Measurements from ENCODE around the gene FHIT. TPM values are rescaled to one million over a fixed set of nuclear protein-coding genes. Genes with fewer than 3 reads are reported as not detected.

The FHIT gene
- polyA plus RNA-seq, 1 donor: 35.8 TPM

DNA sequence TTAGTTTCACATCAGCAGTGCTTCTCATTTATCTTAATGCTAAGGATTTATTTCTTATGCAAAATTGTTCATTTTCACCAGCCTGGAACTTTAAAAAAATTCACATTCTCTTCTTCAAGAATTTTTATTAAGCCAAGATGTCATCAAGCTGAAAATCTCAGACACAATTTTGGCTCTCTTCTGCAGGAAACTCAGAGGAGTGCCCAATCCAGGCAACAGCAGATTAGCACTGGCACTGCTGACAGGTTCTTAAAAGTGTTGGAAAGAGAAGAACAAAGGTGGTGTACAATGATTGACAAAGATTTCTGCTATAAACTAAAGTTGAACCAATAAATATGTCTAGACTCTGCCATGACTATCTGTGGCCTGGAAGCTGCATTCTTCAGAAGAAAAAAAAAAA lies 479.5 kb downstream of the FHIT start:
- H3K9me3 ChIP-seq (ENCODE audit: control insufficient read depth, low read depth, low read length): peaks cover 8% of the 10 kb centered on the region
- H3K27me3 ChIP-seq (ENCODE audit: control insufficient read depth, insufficient read depth, low read length): no peaks in the 10 kb centered on the region
- H3K27ac ChIP-seq (ENCODE audit: low read length): no peak overlapping the region
- H3K4me3 ChIP-seq (ENCODE audit: low read length): no peak overlapping the region
- no peak for DNase-seq
- H3K36me3 ChIP-seq (ENCODE audit: control insufficient read depth, insufficient read depth, low read length): no peaks in the 10 kb centered on the region
- H3K4me1 ChIP-seq (ENCODE audit: control insufficient read depth, insufficient read depth, low read length): no peaks in the 10 kb centered on the region

DNA sequence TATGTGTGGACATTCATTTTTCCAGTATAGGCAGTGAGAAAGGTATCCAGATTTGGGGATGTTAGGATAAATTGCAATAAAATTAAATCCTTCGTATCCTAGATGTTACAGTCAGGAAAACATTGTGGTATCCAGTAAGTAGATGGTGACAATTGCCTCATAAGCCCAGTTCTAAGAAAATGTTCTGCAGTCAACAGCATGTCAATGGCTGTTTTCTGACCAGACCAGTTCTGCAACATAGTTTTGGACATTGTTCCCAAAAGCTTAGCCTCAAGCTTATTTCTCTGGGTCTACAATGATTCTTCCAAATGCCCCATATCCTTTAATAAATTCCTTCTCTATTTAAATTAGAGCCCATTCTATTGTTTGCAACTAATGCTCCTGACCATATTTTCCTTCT lies 480.7 kb downstream of the FHIT start:
- DNase-seq: no peak
- no peak overlapping the region for H3K27ac ChIP-seq (ENCODE audit: low read length)
- no CpG with 5 or more reads among the region's 1 CpG for WGBS (ENCODE audit: insufficient coverage, low lambda C conversion rate)
- peaks cover 5% of the 10 kb centered on the region for H3K9me3 ChIP-seq (ENCODE audit: control insufficient read depth, low read depth, low read length)
- H3K27me3 ChIP-seq (ENCODE audit: control insufficient read depth, insufficient read depth, low read length): no peaks in the 10 kb centered on the region
- H3K36me3 ChIP-seq (ENCODE audit: control insufficient read depth, insufficient read depth, low read length): no peaks in the 10 kb centered on the region
- H3K4me3 ChIP-seq (ENCODE audit: low read length): no peak overlapping the region
- H3K4me1 ChIP-seq (ENCODE audit: control insufficient read depth, insufficient read depth, low read length): no peaks in the 10 kb centered on the region

DNA sequence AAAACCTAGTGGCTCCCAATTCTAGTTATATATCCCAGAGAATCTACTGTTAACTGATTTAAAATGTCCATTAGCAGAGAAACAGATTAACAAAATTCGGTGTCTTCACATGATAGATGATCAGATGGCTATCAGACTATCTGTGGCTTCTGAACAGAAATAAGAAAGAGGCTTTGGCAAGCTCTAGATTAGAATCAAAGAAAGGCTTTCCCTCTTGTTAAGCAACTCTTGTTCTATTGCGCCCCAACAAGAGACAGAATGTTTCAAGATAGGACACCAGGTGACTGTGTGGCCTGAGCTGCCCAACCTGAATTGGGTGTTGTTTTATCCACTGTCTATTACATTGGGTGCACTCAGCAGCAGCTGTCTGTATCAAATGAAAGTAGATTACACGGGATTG lies 483.7 kb downstream of the FHIT start:
- H3K9me3 ChIP-seq (ENCODE audit: control insufficient read depth, low read depth, low read length): no peaks in the 10 kb centered on the region
- H3K27ac ChIP-seq (ENCODE audit: low read length): no peak overlapping the region
- no CpG with 5 or more reads among the region's 3 CpGs for WGBS (ENCODE audit: insufficient coverage, low lambda C conversion rate)
- H3K4me1 ChIP-seq (ENCODE audit: control insufficient read depth, insufficient read depth, low read length): no peaks in the 10 kb centered on the region
- no peak for DNase-seq
- no peaks in the 10 kb centered on the region for H3K36me3 ChIP-seq (ENCODE audit: control insufficient read depth, insufficient read depth, low read length)
- no peak overlapping the region for H3K4me3 ChIP-seq (ENCODE audit: low read length)
- no peaks in the 10 kb centered on the region for H3K27me3 ChIP-seq (ENCODE audit: control insufficient read depth, insufficient read depth, low read length)

DNA sequence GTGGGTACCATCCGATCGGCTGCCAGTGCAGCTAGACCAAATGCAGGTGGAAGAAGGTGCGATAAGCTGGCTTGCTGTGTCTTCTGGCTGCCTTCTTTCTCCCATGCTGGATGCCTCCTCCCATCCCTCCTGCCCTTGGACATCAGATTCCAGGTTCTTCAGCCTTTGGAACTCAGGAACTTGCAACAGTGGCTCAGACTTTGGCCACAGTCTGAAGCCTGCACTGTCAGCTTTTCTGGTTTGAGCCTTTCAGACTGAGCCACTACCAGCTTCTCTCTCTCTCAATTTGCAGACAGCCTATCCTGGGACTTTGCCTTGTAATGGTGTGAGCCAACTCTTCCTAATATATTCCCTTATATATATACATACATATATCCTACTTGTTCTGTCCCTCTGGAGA lies 485.5 kb downstream of the FHIT start:
- no peaks in the 10 kb centered on the region for H3K4me1 ChIP-seq (ENCODE audit: control insufficient read depth, insufficient read depth, low read length)
- no peaks in the 10 kb centered on the region for H3K36me3 ChIP-seq (ENCODE audit: control insufficient read depth, insufficient read depth, low read length)
- H3K4me3 ChIP-seq (ENCODE audit: low read length): no peak overlapping the region
- H3K9me3 ChIP-seq (ENCODE audit: control insufficient read depth, low read depth, low read length): no peaks in the 10 kb centered on the region
- H3K27ac ChIP-seq (ENCODE audit: low read length): no peak overlapping the region
- peak; percentile 52 to 59 for DNase-seq
- no peaks in the 10 kb centered on the region for H3K27me3 ChIP-seq (ENCODE audit: control insufficient read depth, insufficient read depth, low read length)
- WGBS (ENCODE audit: insufficient coverage, low lambda C conversion rate): no CpG with 5 or more reads among the region's 3 CpGs

DNA sequence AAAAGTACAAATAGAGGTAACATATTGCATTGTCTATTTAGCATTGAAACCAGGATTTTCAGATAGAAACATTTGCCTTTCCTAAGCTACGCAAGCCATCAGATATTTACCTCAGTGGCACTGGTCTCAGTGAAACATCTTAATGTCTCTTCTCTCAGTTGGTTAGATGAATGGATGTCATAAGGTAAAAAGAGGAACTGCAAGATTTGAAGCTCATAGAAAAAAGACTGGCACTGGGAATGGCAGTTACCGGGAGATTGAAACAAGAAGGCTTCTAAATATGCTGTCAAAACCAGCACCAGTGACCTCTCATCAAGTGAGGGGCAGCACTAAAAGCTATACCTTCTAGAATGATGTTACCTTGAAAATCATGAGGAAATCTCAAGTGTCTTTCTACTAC lies 486.4 kb downstream of the FHIT start:
- H3K4me3 ChIP-seq (ENCODE audit: low read length): no peak overlapping the region
- DNase-seq: no peak
- no peaks in the 10 kb centered on the region for H3K27me3 ChIP-seq (ENCODE audit: control insufficient read depth, insufficient read depth, low read length)
- no peak overlapping the region for H3K27ac ChIP-seq (ENCODE audit: low read length)
- H3K9me3 ChIP-seq (ENCODE audit: control insufficient read depth, low read depth, low read length): no peaks in the 10 kb centered on the region
- no peaks in the 10 kb centered on the region for H3K4me1 ChIP-seq (ENCODE audit: control insufficient read depth, insufficient read depth, low read length)
- no CpG with 5 or more reads among the region's 2 CpGs for whole genome bisulfite sequencing (ENCODE audit: insufficient coverage, low lambda C conversion rate)
- no peaks in the 10 kb centered on the region for H3K36me3 ChIP-seq (ENCODE audit: control insufficient read depth, insufficient read depth, low read length)

DNA sequence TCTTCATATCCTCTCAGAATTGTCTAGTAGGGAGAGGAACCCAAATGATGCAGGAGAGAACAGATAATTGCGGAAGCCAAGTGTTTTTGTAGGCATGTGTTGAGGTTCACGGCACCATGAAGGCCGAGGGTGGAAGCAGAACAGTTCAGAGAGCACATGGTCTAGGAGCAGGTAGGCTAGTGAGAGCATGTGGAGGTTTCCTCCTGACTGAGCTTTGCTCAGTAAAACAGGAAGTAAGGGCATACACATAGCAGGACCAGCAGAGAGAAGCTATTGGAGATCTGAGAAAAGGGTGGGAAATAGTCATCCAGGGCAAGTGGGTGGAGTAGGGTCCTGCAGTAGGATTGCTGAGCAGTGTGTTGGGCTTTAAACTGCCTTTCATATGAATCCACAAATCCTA lies 491.1 kb downstream of the FHIT start:
- Histone ChIP-seq H3K4me1 (ENCODE audit: control insufficient read depth, insufficient read depth, low read length) (no peaks in the 10 kb centered on the region), H3K27ac (ENCODE audit: low read length) (no peak overlapping the region), H3K27me3 (ENCODE audit: control insufficient read depth, insufficient read depth, low read length) (no peaks in the 10 kb centered on the region), H3K9me3 (ENCODE audit: control insufficient read depth, low read depth, low read length) (no peaks in the 10 kb centered on the region), H3K4me3 (ENCODE audit: low read length) (no peak overlapping the region), H3K36me3 (ENCODE audit: control insufficient read depth, insufficient read depth, low read length) (no peaks in the 10 kb centered on the region)
- DNase-seq: no peak
- no CpG with 5 or more reads among the region's 3 CpGs for WGBS (ENCODE audit: insufficient coverage, low lambda C conversion rate)

DNA sequence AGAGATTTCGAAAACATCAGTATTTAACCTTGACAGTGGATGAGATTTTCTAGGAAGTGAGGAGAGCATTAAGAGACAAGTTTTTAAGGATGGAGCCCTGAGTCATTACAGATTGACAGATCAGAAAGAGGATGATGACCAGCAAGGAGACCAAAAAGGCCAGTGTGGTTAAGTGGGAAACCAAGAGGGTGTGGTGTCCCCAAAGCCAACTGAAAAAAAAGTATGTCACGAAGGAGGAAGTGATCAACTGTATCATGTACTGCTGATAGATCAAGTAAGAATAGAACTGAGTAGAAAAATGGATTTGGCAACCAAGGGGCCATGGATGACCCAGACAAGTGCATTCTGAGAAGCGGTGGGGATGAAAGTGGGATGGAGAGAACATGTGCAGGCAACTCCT lies 491.8 kb downstream of the FHIT start:
- Histone ChIP-seq H3K27me3 (ENCODE audit: control insufficient read depth, insufficient read depth, low read length) (no peaks in the 10 kb centered on the region), H3K4me1 (ENCODE audit: control insufficient read depth, insufficient read depth, low read length) (no peaks in the 10 kb centered on the region), H3K27ac (ENCODE audit: low read length) (no peak overlapping the region), H3K4me3 (ENCODE audit: low read length) (no peak overlapping the region), H3K36me3 (ENCODE audit: control insufficient read depth, insufficient read depth, low read length) (no peaks in the 10 kb centered on the region), H3K9me3 (ENCODE audit: control insufficient read depth, low read depth, low read length) (no peaks in the 10 kb centered on the region)
- 93% methylated on average over 2 of the region's 3 CpGs for WGBS (ENCODE audit: insufficient coverage, low lambda C conversion rate)
- DNase-seq: no peak

DNA sequence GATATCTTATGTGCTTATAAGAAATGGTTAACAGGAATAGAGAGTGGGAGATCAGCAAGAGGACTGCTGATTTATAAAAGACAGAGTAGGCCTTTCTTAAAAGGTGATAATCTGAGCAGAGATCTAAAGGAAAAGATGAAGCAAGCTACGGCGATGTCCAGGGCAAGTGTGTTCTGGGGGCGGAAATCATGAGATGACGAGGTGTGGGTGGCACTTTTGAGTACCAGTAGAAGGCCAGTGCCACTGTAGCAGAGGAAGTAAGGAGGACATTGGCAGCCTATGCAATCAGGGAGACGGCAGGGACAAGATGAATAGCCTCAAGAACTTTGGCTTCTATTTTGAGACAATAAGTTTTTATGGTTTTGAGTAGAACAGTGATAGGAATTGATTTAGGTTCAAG lies 492.4 kb downstream of the FHIT start:
- H3K36me3 ChIP-seq (ENCODE audit: control insufficient read depth, insufficient read depth, low read length): no peaks in the 10 kb centered on the region
- no peaks in the 10 kb centered on the region for H3K4me1 ChIP-seq (ENCODE audit: control insufficient read depth, insufficient read depth, low read length)
- H3K4me3 ChIP-seq (ENCODE audit: low read length): no peak overlapping the region
- DNase-seq: no peak
- H3K9me3 ChIP-seq (ENCODE audit: control insufficient read depth, low read depth, low read length): no peaks in the 10 kb centered on the region
- WGBS (ENCODE audit: insufficient coverage, low lambda C conversion rate): no CpG with 5 or more reads among the region's 5 CpGs
- no peaks in the 10 kb centered on the region for H3K27me3 ChIP-seq (ENCODE audit: control insufficient read depth, insufficient read depth, low read length)
- no peak overlapping the region for H3K27ac ChIP-seq (ENCODE audit: low read length)

DNA sequence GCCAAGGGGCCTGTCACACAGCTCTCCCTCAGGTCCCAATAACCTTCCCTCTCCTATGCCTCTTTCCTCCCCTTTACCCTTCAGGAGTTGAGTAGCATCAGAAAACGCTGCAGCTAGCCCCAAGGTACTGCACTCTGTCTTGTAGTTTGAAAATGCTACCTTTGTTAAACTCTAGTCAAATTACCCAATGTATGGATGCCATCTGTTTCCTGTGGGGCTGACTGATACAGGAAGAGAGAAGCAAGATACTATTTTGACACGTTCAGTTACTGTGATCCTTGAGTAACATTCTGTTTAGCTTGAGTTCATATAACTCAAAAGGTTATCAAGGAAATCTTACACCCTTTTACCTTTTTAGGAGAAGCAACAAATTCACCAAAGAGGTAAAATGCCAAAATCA lies 493.1 kb downstream of the FHIT start:
- Histone ChIP-seq H3K4me1 (ENCODE audit: control insufficient read depth, insufficient read depth, low read length) (no peaks in the 10 kb centered on the region), H3K27ac (ENCODE audit: low read length) (no peak overlapping the region), H3K9me3 (ENCODE audit: control insufficient read depth, low read depth, low read length) (no peaks in the 10 kb centered on the region), H3K27me3 (ENCODE audit: control insufficient read depth, insufficient read depth, low read length) (no peaks in the 10 kb centered on the region), H3K36me3 (ENCODE audit: control insufficient read depth, insufficient read depth, low read length) (no peaks in the 10 kb centered on the region), H3K4me3 (ENCODE audit: low read length) (no peak overlapping the region)
- no peak for DNase-seq
- WGBS (ENCODE audit: insufficient coverage, low lambda C conversion rate): no CpG with 5 or more reads among the region's 2 CpGs

DNA sequence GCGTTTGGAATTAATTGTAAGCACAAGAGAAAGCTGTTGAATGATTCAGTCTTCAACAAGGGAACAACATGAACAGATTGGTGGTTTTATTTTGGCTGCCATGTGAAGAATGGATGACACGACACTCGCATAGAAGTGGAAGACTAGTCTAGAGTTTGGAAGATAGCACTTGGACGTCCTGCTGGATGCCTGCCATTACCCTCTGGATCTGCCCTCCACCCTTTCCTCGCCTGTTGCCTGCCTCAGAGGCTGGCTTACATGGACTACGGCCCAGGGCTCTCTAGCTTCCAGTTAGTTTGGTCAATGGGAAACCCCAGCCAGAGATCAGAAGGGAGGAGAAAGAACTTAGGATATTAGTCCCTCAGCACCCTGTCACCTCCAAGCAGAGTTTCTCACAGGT lies 493.5 kb downstream of the FHIT start:
- H3K27ac ChIP-seq (ENCODE audit: low read length): no peak overlapping the region
- no peaks in the 10 kb centered on the region for H3K27me3 ChIP-seq (ENCODE audit: control insufficient read depth, insufficient read depth, low read length)
- H3K4me1 ChIP-seq (ENCODE audit: control insufficient read depth, insufficient read depth, low read length): no peaks in the 10 kb centered on the region
- DNase-seq: no peak
- H3K4me3 ChIP-seq (ENCODE audit: low read length): no peak overlapping the region
- no peaks in the 10 kb centered on the region for H3K36me3 ChIP-seq (ENCODE audit: control insufficient read depth, insufficient read depth, low read length)
- no peaks in the 10 kb centered on the region for H3K9me3 ChIP-seq (ENCODE audit: control insufficient read depth, low read depth, low read length)
- WGBS (ENCODE audit: insufficient coverage, low lambda C conversion rate): no CpG with 5 or more reads among the region's 6 CpGs

DNA sequence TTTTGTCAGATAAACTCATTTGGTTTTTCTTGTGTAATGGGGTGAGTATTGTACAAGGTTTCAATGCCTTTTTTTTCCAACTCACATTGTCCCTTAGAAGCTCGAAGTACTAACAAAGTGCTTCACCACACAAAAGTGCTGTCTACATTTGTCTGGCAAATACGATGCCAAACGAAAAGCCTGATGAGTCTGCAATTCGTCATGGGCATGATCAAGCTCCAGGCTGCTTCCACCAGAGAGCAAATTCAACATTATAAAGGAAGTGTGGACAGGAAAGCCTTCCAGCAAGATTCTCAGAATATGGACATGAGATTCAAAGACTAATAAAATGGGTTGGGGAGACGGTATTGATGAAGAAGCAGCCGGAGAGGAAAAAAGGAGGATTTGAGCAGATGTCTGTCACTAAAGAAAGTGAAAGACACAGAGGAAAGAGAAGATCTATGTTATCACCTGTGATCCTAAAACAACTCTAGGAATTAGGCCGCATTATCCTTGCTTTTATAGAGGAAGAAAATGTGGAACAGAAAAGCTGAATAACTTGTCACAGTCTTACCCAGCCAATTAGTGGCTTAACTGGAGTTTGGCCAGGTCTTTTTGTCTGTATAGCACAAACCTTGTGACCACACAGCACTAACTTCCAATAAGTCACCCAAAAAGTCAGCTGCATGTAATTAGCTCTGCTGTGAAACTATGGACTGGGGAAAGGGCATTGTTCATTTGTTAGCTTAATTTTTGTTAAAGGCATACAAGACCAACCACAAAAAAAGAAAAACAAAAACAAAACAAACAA lies 494.8 kb downstream of the FHIT start:
- no peak for DNase-seq
- Histone ChIP-seq H3K27me3 (ENCODE audit: control insufficient read depth, insufficient read depth, low read length) (no peaks in the 10 kb centered on the region), H3K36me3 (ENCODE audit: control insufficient read depth, insufficient read depth, low read length) (no peaks in the 10 kb centered on the region), H3K4me1 (ENCODE audit: control insufficient read depth, insufficient read depth, low read length) (no peaks in the 10 kb centered on the region), H3K4me3 (ENCODE audit: low read length) (no peak overlapping the region), H3K9me3 (ENCODE audit: control insufficient read depth, low read depth, low read length) (no peaks in the 10 kb centered on the region), H3K27ac (ENCODE audit: low read length) (no peak overlapping the region)
- 60% methylated on average over 3 of the region's 7 CpGs for WGBS (ENCODE audit: insufficient coverage, low lambda C conversion rate)

Data from large intestine (tissue), 3 donors.